K562 (cell line): Measurements from ENCODE around the gene TMPRSS9. TPM values are rescaled to one million over a fixed set of nuclear protein-coding genes. Genes with fewer than 3 reads are reported as not detected.

ENCODE experiments used
- CSDE1 ChIP-seq, 2 experiments: fragments of 450-650 bp; IDR thresholded peaks; 2 replicates each; pipeline ENCODE4 v1.6.1; 2016; ENCODE audit warnings: mild to moderate bottlenecking in 1 of 2
- GMEB1 ChIP-seq: fragments of 250-450 bp; sonication (Bioruptor Pico); IDR thresholded peaks from 2 replicates; pipeline ENCODE4 v1.4.0; 2020; ENCODE audit warnings: mild to moderate bottlenecking
- GTF2E2 ChIP-seq: fragments of 200-800 bp; sonication (Bioruptor generic); IDR thresholded peaks from 2 replicates; pipeline ENCODE4 v1.6.1; 2016; ENCODE audit warnings: missing genetic modification characterization, missing compliant biosample characterization
- KDM5B ChIP-seq: fragments of 200-600 bp; sonication (generic); IDR thresholded peaks from 2 replicates; pipeline ENCODE4 v1.6.1; 2012; ENCODE audit warnings: low read depth, mild to moderate bottlenecking, moderate library complexity, low read length, control low read depth, inconsistent platforms; ENCODE audit not compliant: insufficient replicate concordance
- MXD1 ChIP-seq: fragments of 250-450 bp; sonication (Bioruptor Pico); IDR thresholded peaks from 2 replicates; pipeline ENCODE4 v1.8.0; 2021; ENCODE audit warnings: borderline replicate concordance, mild to moderate bottlenecking, moderate library complexity; ENCODE audit not compliant: poor library complexity, severe bottlenecking
- RAD21 ChIP-seq, 2 experiments: fragments of 250-450 bp in 1 of 2; fragments of 450-650 bp in 1 of 2; sonication (Bioruptor Pico) in 1 of 2; formaldehyde crosslinking in 1 of 2; IDR thresholded peaks in 1 of 2; conservative IDR thresholded peaks in 1 of 2; 2 replicates each; pipeline versions ENCODE4 v1.4.0 to v1.8.0; 2020 to 2022; ENCODE audit warnings: mild to moderate bottlenecking in 2 of 2, moderate library complexity in 1 of 2
- RHOXF2B ChIP-seq: fragments of 250-450 bp; sonication (Bioruptor Pico); conservative IDR thresholded peaks from 2 replicates; pipeline ENCODE4 v1.5.1; 2021
- SMC3 ChIP-seq: conservative IDR thresholded peaks from 2 replicates; pipeline ENCODE4 v1.6.1; 2011; ENCODE audit warnings: low read depth, low read length, improper control_type of control experiment; ENCODE audit not compliant: insufficient read depth
- TCF3 ChIP-seq: sonication (generic); formaldehyde crosslinking; IDR thresholded peaks from 2 replicates; pipeline ENCODE4 v1.4.0; 2020; ENCODE audit warnings: mild to moderate bottlenecking, missing genetic modification reagents
- ZNF121 ChIP-seq: sonication (generic); formaldehyde crosslinking; conservative IDR thresholded peaks from 2 replicates; pipeline ENCODE4 v1.8.0; 2022; ENCODE audit warnings: missing genetic modification reagents
- ZNF23 ChIP-seq: fragments of 250-450 bp; sonication (Bioruptor Pico); IDR thresholded peaks from 2 replicates; pipeline ENCODE4 v1.4.0; 2020; ENCODE audit warnings: mild to moderate bottlenecking
- ZNF318 ChIP-seq, 2 experiments: fragments of 450-650 bp; IDR thresholded peaks; 2 replicates each; pipeline ENCODE4 v1.6.1; 2016; ENCODE audit warnings: mild to moderate bottlenecking in 2 of 2, borderline replicate concordance in 1 of 2, low read depth in 1 of 2, moderate library complexity in 1 of 2
- ZNF398 ChIP-seq: fragments of 250-450 bp; sonication (Bioruptor Pico); IDR thresholded peaks from 2 replicates; pipeline ENCODE4 v1.8.0; 2021; ENCODE audit warnings: moderate library complexity, mild to moderate bottlenecking, inconsistent platforms
- polyA plus RNA-seq, 8 experiments: library from polyadenylated mRNA; depleted of rRNA in 4 of 8; stranded (reverse) in 5 of 8; unstranded in 3 of 8; fragments of >200 nt; fragmentation: Nextera tagmentation in 2 of 8; fragmentation: Illumina TruSeq in 1 of 8; extraction: Ambion mirVana in 2 of 8; extraction: Trizol in 1 of 8; gene quantifications; 2 replicates each; pipeline versions ENCODE4 v1.2.1 to v1.2.3, GENCODE V29; 2011 to 2014; ENCODE audit warnings: inconsistent platforms in 1 of 8, missing spikeins in 1 of 8
- total RNA-seq, 7 experiments: library from RNA; depleted of rRNA in 6 of 7; stranded (reverse); fragments of >200 nt in 6 of 7; fragmentation: Illumina TruSeq in 2 of 7; extraction: Trizol in 2 of 7; gene quantifications; 2 replicates each; pipeline versions ENCODE4 v1.2.1 to v1.2.3, GENCODE V29; 2011 to 2021; ENCODE audit warnings: low replicate concordance in 1 of 7

TMPRSS9 gene
- total and polyA plus RNA-seq, 9 of the 15 experiments (the other 6 are each of a cell fraction or from before 2014, with no cell fraction given): 0.01 to 0.03 TPM; not detected in 7

- TF ChIP-seq GMEB1 (CRISPR knock-in tag): no peak
- no peak for TF ChIP-seq ZNF23 (CRISPR knock-in tag)
- TF ChIP-seq SMC3: peak; percentile 60
- no peak for TF ChIP-seq ZNF398 (CRISPR knock-in tag)
- no peak for TF ChIP-seq ZNF121 (CRISPR knock-in tag)
- TF ChIP-seq KDM5B: no peak
- no peak for TF ChIP-seq GTF2E2 (tag)
- TF ChIP-seq TCF3: no peak
- no peak for TF ChIP-seq ZNF318 (IDR thresholded peaks at IDR 0.05; ENCODE audit: borderline replicate concordance in 1 of 2, low read depth in 1 of 2)
- peak; percentile 64 to 87 for TF ChIP-seq RAD21 (CRISPR knock-in tag; conservative IDR thresholded peaks at IDR 0.05 in 1 of 2, IDR thresholded peaks at IDR 0.05 in 1 of 2)
- TF ChIP-seq MXD1 (CRISPR knock-in tag): no peak
- no peak for TF ChIP-seq RHOXF2B (CRISPR knock-in tag)
- TF ChIP-seq CSDE1 (IDR thresholded peaks at IDR 0.05): no peak
These were observed 44.2 kb upstream of the TMPRSS9 start (continued) for GRCh38 chr19:2315818-2316353.
